IMR-90 (cell line): ENCODE data around the gene PLAAT2. TPM values are rescaled to one million over a fixed set of nuclear protein-coding genes. Genes with fewer than 3 reads are reported as not detected.
"Not testable (repeated sequence)": the region's sequence is repeated elsewhere in the genome, so short reads cannot be mapped to it uniquely, and the experiment has no call there.

Experiments
- ATAC-seq: fragments of 200-7000 bp; cut with Tn5 transposase; 2 replicates; pipeline ENCODE4 v1.9.1; 2020; ENCODE audit warnings: low read depth, mild to moderate bottlenecking, moderate library complexity
- BruUV-seq: library from RNA; stranded (reverse); fragments of 400-500 nt; replicated peaks from 2 replicates; lab custom pipeline; 2021; lab: Mats Ljungman, UMichigan
- CTCF ChIA-PET: fragments of 300-600 bp; formaldehyde crosslinking; extraction: SDS; loops from one replicate; lab custom pipeline; 2021; ENCODE audit warnings: antibody characterized with exemption; lab: Yijun Ruan, JAX
- POLR2A ChIA-PET: fragments of 300-600 bp; sonication (Branson Sonifier 250); formaldehyde crosslinking; loops from one replicate; lab custom pipeline; 2022; ENCODE audit warnings: antibody characterized with exemption; ENCODE audit not compliant: unreplicated experiment; lab: Charles Lee
- DNase-seq: peaks from one replicate; pipeline ENCODE4 v3.0.0; 2013
- H2AFZ ChIP-seq: replicated peaks from 2 replicates; pipeline ENCODE3; 2013; ENCODE audit warnings: low read length, mild to moderate bottlenecking; ENCODE audit not compliant: poor library complexity
- H2AK5ac ChIP-seq: 2 replicates; pipeline ENCODE4 v1.6.1; 2013; ENCODE audit warnings: low read depth, low read length, inconsistent platforms
- H2AK9ac ChIP-seq: replicated peaks from 2 replicates; pipeline ENCODE3; 2013; ENCODE audit warnings: mild to moderate bottlenecking, low read depth, low read length, moderate library complexity; ENCODE audit not compliant: poor library complexity
- H2BK120ac ChIP-seq: 2 replicates; pipeline ENCODE4 v1.6.1; 2013; ENCODE audit warnings: low read depth, low read length, inconsistent platforms
- H2BK15ac ChIP-seq: 3 replicates; pipeline ENCODE4 v1.6.1; 2013; ENCODE audit warnings: low read depth, low read length, inconsistent platforms
- H2BK20ac ChIP-seq: 2 replicates; pipeline ENCODE4 v1.6.1; 2013; ENCODE audit warnings: low read depth, mild to moderate bottlenecking, inconsistent platforms, low read length, moderate library complexity
- H2BK5ac ChIP-seq: 2 replicates; pipeline ENCODE4 v1.6.1; 2013; ENCODE audit warnings: mild to moderate bottlenecking, low read depth, low read length, inconsistent platforms; ENCODE audit not compliant: poor library complexity, severe bottlenecking
- H3K14ac ChIP-seq: replicated peaks from 2 replicates; pipeline ENCODE4 v1.6.1; 2013; ENCODE audit warnings: low read depth, low read length, inconsistent platforms
- H3K18ac ChIP-seq: 2 replicates; pipeline ENCODE4 v1.6.1; 2013; ENCODE audit warnings: low read depth, low read length, control low read depth
- H3K23ac ChIP-seq: 2 replicates; pipeline ENCODE4 v1.6.1; 2013; ENCODE audit warnings: low read depth, low read length, inconsistent platforms
- H3K27ac ChIP-seq: 2 replicates; pipeline ENCODE4 v1.5.1; 2013; ENCODE audit warnings: mild to moderate bottlenecking, control low read depth, low read length; ENCODE audit not compliant: insufficient read depth
- H3K27me3 ChIP-seq: 2 replicates; pipeline ENCODE4 v1.6.1; 2013; ENCODE audit warnings: low read length; ENCODE audit not compliant: control insufficient read depth, insufficient read depth
- H3K36me3 ChIP-seq: 2 replicates; pipeline ENCODE4 v1.6.1; 2013; ENCODE audit warnings: low read length, mixed read lengths; ENCODE audit not compliant: control insufficient read depth, insufficient read depth
- H3K4ac ChIP-seq: 2 replicates; pipeline ENCODE4 v1.6.1; 2013; ENCODE audit warnings: low read depth, low read length, inconsistent platforms
- H3K4me1 ChIP-seq: 2 replicates; pipeline ENCODE4 v1.6.1; 2013; ENCODE audit warnings: low read length, mixed read lengths; ENCODE audit not compliant: control insufficient read depth, insufficient read depth
- H3K4me2 ChIP-seq: 2 replicates; pipeline ENCODE4 v1.6.1; 2013; ENCODE audit warnings: low read depth, mild to moderate bottlenecking, control low read depth, low read length, moderate library complexity
- H3K4me3 ChIP-seq: 2 replicates; pipeline ENCODE4 v1.5.1; 2013; ENCODE audit warnings: low read depth, mild to moderate bottlenecking, control low read depth, low read length, moderate library complexity; ENCODE audit not compliant: insufficient read depth
- H3K56ac ChIP-seq: 2 replicates; pipeline ENCODE4 v1.6.1; 2013; ENCODE audit warnings: low read length, inconsistent platforms; ENCODE audit not compliant: insufficient read depth; ENCODE audit errors: extremely low read depth
- H3K79me1 ChIP-seq, 2 experiments: 2 replicates each; pipeline ENCODE4 v1.6.1; 2013; ENCODE audit warnings: low read length in 2 of 2, inconsistent platforms in 1 of 2, low read depth in 1 of 2
- H3K9ac ChIP-seq: 2 replicates; pipeline ENCODE4 v1.6.1; 2013; ENCODE audit warnings: low read depth, low read length, control low read depth
- H3K9me1 ChIP-seq: 2 replicates; pipeline ENCODE4 v1.6.1; 2013; ENCODE audit warnings: low read length, inconsistent platforms; ENCODE audit not compliant: insufficient read depth
- H3K9me3 ChIP-seq: 2 replicates; pipeline ENCODE4 v1.6.1; 2013; ENCODE audit warnings: low read length; ENCODE audit not compliant: control insufficient read depth, insufficient read depth
- H4K20me1 ChIP-seq: 2 replicates; pipeline ENCODE4 v1.6.1; 2013; ENCODE audit warnings: low read length, inconsistent platforms; ENCODE audit not compliant: insufficient read depth
- H4K5ac ChIP-seq: 2 replicates; pipeline ENCODE4 v1.6.1; 2013; ENCODE audit warnings: mild to moderate bottlenecking, low read depth, low read length, control low read depth
- H4K8ac ChIP-seq, 2 experiments: 2 replicates each; pipeline ENCODE4 v1.6.1; 2013; ENCODE audit warnings: low read depth in 2 of 2, low read length in 2 of 2, control low read depth in 1 of 2, inconsistent platforms in 1 of 2
- H4K91ac ChIP-seq: 2 replicates; pipeline ENCODE4 v1.6.1; 2013; ENCODE audit warnings: low read depth, low read length, inconsistent platforms; ENCODE audit not compliant: insufficient read depth
- CEBPB ChIP-seq: IDR thresholded peaks from 2 replicates; pipeline ENCODE4 v1.6.1; 2012; ENCODE audit warnings: low read depth, low read length, improper control_type of control experiment
- CHD1 ChIP-seq: IDR thresholded peaks from 2 replicates; pipeline ENCODE4 v1.6.1; 2012; ENCODE audit warnings: low read depth, low read length, improper control_type of control experiment
- FOS ChIP-seq: fragments of 150-350 bp; IDR thresholded peaks from 2 replicates; pipeline ENCODE4 v1.6.1; 2016; ENCODE audit warnings: low read depth, low read length
- MAFK ChIP-seq: IDR thresholded peaks from 2 replicates; pipeline ENCODE4 v1.6.1; 2012; ENCODE audit warnings: low read depth, low read length, improper control_type of control experiment
- POLR2A ChIP-seq: IDR thresholded peaks from 2 replicates; pipeline ENCODE4 v1.6.1; 2012; ENCODE audit warnings: mild to moderate bottlenecking, low read depth, low read length
- RFX5 ChIP-seq: IDR thresholded peaks from 2 replicates; pipeline ENCODE4 v1.8.0; 2012; ENCODE audit warnings: low read depth, mild to moderate bottlenecking, low read length, moderate library complexity
- SMC3 ChIP-seq: fragments of 150-350 bp; IDR thresholded peaks from 2 replicates; pipeline ENCODE4 v1.6.1; 2016; ENCODE audit warnings: low read depth, mild to moderate bottlenecking, antibody characterized with exemption, low read length, moderate library complexity
- WGBS, 2 experiments: methylation state at CpG; one replicate each; pipeline versions ENCODE4 v1.1.5 to v1.1.7; 2013; ENCODE audit warnings: missing lambda C conversion rate in 2 of 2; ENCODE audit not compliant: insufficient read length in 1 of 2; ENCODE audit errors: extremely low coverage in 2 of 2; 5-methylcytosine and 5-hydroxymethylcytosine counted together
- dilution Hi-C: fragments of 300-500 bp; cut with HindIII; formaldehyde crosslinking; loops from one replicate; pipeline ENCODE4 v1.14.3; 2018; ENCODE audit warnings: low sequenced_read_pairs; ENCODE audit not compliant: unreplicated experiment
- in situ Hi-C: fragments of 300-500 bp; cut with MboI; formaldehyde crosslinking; loops from 3 replicates; pipeline ENCODE4 v1.14.3; 2019; ENCODE audit warnings: low sequenced_read_pairs, inconsistent platforms, mixed read lengths
- intact Hi-C: fragments of 100-400 bp; cut with micrococcal nuclease; formaldehyde crosslinking; loops from 2 replicates; pipeline ENCODE4 v1.10.0; 2022
- polyA plus RNA-seq, 3 experiments: library from polyadenylated mRNA; depleted of rRNA; stranded (reverse); fragments of >200 nt; gene quantifications; 2 replicates each; pipeline ENCODE4 v1.2.3, GENCODE V29; 2012; ENCODE audit warnings: low replicate concordance in 1 of 3
- total RNA-seq: library from RNA; depleted of rRNA; stranded (reverse); fragments of >200 nt; gene quantifications from 2 replicates; pipeline ENCODE4 v1.2.3, GENCODE V29; 2012
- TF ChIP-seq, protein P1 (sequence below): fragments of 150-350 bp; IDR thresholded peaks from 2 replicates; pipeline ENCODE4 v1.6.1; 2017; ENCODE audit warnings: mild to moderate bottlenecking, antibody characterized with exemption, low read length, low read depth

The PLAAT2 gene
- total and polyA plus RNA-seq, 2 of the 4 experiments (the other 2 are of a cell fraction), result not detected

DNA sequence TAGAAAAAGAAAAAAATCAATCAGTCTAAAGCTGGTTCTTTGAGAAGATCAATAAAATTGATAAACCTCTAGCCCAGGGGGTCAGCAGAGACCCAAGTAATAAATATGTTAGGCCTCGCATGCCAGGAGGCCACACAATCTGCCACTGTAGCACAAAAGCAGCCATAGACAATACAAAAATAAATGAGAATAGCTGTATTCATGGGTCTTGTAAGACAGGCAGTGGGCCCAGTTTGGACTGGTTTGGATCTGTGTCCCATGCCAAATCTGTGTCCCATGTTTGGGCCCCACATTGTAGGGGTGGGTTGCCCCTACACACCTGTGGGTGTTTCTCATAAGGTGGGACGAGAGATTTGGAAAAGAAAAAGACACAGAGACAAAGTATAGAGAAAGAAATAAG, 33.2 kb downstream of the PLAAT2 start:
- Histone ChIP-seq H2AK9ac (no peak overlapping the region), H3K27ac (no peak overlapping the region), H2BK15ac (no peak overlapping the region), H3K4me1 (0 out of 2 replicates have a peak, but pooled peaks cover 2% of the 10 kb centered on the region), H3K79me1 (no peaks in the 10 kb centered on the region), H3K4me2 (no peak overlapping the region), H4K20me1 (no peaks in the 10 kb centered on the region), H2AFZ (no peak overlapping the region), H2BK5ac (no peak overlapping the region), H3K9me1 (no peaks in the 10 kb centered on the region), H4K91ac (no peak overlapping the region), H3K9me3 (no peaks in the 10 kb centered on the region), H3K18ac (no peak overlapping the region), H3K27me3 (peaks cover 5% of the 10 kb centered on the region), H3K56ac (no peak overlapping the region), H4K5ac (no peak overlapping the region), H3K36me3 (no peaks in the 10 kb centered on the region), H4K8ac (no peak overlapping the region), H3K4ac (no peak overlapping the region), H2AK5ac (no peak overlapping the region), H2BK20ac (no peak overlapping the region), H2BK120ac (no peak overlapping the region), H3K9ac (no peak overlapping the region), H3K14ac (no peak overlapping the region), H3K4me3 (no peak overlapping the region), H3K23ac (no peak overlapping the region)
- ChIA-PET POLR2A (no interaction called here), CTCF (no interaction called here)
- no peak for TF ChIP-seq CEBPB
- TF ChIP-seq, protein P1, sequence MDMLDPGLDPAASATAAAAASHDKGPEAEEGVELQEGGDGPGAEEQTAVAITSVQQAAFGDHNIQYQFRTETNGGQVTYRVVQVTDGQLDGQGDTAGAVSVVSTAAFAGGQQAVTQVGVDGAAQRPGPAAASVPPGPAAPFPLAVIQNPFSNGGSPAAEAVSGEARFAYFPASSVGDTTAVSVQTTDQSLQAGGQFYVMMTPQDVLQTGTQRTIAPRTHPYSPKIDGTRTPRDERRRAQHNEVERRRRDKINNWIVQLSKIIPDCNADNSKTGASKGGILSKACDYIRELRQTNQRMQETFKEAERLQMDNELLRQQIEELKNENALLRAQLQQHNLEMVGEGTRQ, result no peak
- no peak for TF ChIP-seq FOS
- TF ChIP-seq CHD1, result no peak
- TF ChIP-seq RFX5, result no peak
- TF ChIP-seq MAFK, result no peak
- no peak for TF ChIP-seq SMC3
- TF ChIP-seq POLR2A, result no peak
- intact Hi-C loops, result no loop called here
- dilution Hi-C loops, result no loop called here
- in situ Hi-C loops, result no loop called here
- WGBS, 2 experiments, result no CpG with 5 or more reads among the region's 2 CpGs
- no peak for DNase-seq
- no peak for ATAC-seq
- BruUV-seq, result no TSS peak

DNA sequence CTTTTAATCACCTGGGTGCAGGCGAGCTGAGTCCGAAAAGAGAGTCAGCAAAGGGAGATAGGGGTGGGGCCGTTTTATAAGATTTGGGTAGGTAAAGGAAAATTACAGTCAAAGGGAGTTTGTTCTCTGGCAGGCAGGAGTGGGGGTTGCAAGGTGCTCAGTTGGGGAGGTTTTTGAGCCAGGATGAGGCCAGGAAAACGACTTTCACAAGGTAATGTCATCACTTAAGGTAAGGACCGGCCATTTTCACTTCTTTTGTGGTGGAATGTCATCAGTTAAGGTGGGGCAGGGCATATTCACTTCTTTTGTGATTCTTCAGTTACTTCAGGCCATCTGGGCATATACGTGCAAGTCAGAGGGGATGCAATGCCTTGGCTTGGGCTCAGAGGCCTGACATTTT, 33.8 kb downstream of the PLAAT2 start:
- H2AK9ac ChIP-seq, H2AK5ac ChIP-seq, H3K79me1 ChIP-seq, H2BK20ac ChIP-seq, H3K14ac ChIP-seq, DNase-seq, H3K27ac ChIP-seq, H3K23ac ChIP-seq, in situ Hi-C loops, H3K9ac ChIP-seq, H2BK5ac ChIP-seq, ATAC-seq, H3K9me1 ChIP-seq, H4K91ac ChIP-seq, H2AFZ ChIP-seq, H3K56ac ChIP-seq, H3K4me1 ChIP-seq, H3K36me3 ChIP-seq, H2BK15ac ChIP-seq, H4K20me1 ChIP-seq, H3K27me3 ChIP-seq, H4K8ac ChIP-seq, H3K4ac ChIP-seq, dilution Hi-C loops, H3K18ac ChIP-seq, H4K5ac ChIP-seq, H3K9me3 ChIP-seq, CTCF ChIA-PET, H3K4me2 ChIP-seq, POLR2A ChIA-PET, H3K4me3 ChIP-seq, BruUV-seq, H2BK120ac ChIP-seq, intact Hi-C loops: not testable (repeated sequence)
- 28% methylated on average over 2 of the region's 6 CpGs; no CpG with 5 or more reads in 1 of the 2 experiments for WGBS, 2 experiments
